HAP-1 (cell line): ENCODE results near the gene TBRG4.
"Not testable (repeated sequence)": the region's sequence is repeated elsewhere in the genome, so short reads cannot be mapped to it uniquely, and the experiment has no call there.

Experiments used
- DNase-seq, 2 experiments: peaks; one replicate each; pipeline ENCODE4 v3.0.0-alpha.2; 2016 to 2020; ENCODE audit warnings: low spot score in 2 of 2
- H3K27me3 ChIP-seq: fragments of 250-450 bp; sonication (Bioruptor Pico); 2 replicates; pipeline ENCODE4 v1.5.1; 2020; ENCODE audit warnings: low read depth, mild to moderate bottlenecking, moderate library complexity
- H3K36me3 ChIP-seq: fragments of 250-450 bp; sonication (Bioruptor Pico); replicated peaks from 2 replicates; pipeline ENCODE4 v1.5.1; 2020; ENCODE audit warnings: mild to moderate bottlenecking
- H3K4me1 ChIP-seq: fragments of 250-450 bp; sonication (Bioruptor Pico); 2 replicates; pipeline ENCODE4 v1.5.1; 2020; ENCODE audit warnings: mild to moderate bottlenecking
- H3K4me3 ChIP-seq: fragments of 250-450 bp; sonication (Bioruptor Pico); 2 replicates; pipeline ENCODE4 v1.5.1; 2020; ENCODE audit warnings: mild to moderate bottlenecking, moderate library complexity
- H3K9me3 ChIP-seq: fragments of 250-450 bp; sonication (Bioruptor Pico); 2 replicates; pipeline ENCODE4 v1.5.1; 2020; ENCODE audit warnings: mild to moderate bottlenecking, moderate library complexity
- in situ Hi-C: fragments of 300-500 bp; cut with MboI; formaldehyde crosslinking; loops from 3 replicates; pipeline ENCODE4 v1.14.3; 2020; ENCODE audit warnings: low sequenced_read_pairs, inconsistent platforms, mixed read lengths

TBRG4 gene

GRCh38 chr7:45118889-45119331 lies 7.4 kb upstream of the TBRG4 start:
- Histone ChIP-seq H3K36me3 (no peaks in the 10 kb centered on the region), H3K9me3 (no peaks in the 10 kb centered on the region), H3K4me3 (no peak overlapping the region), H3K27me3 (no peaks in the 10 kb centered on the region), H3K4me1 (no peaks in the 10 kb centered on the region)
- in situ Hi-C loops, result loop anchor here (25.0 kb wide), 2 partner anchors 282 to 532 kb away; partner anchors contain the start of genes H2AZ2 and TMED4
- DNase-seq, result no peak

GRCh38 chr7:45118292-45118691 lies 6.8 kb upstream of the TBRG4 start:
- Histone ChIP-seq H3K36me3 (no peaks in the 10 kb centered on the region), H3K27me3 (no peaks in the 10 kb centered on the region), H3K4me1 (no peaks in the 10 kb centered on the region), H3K9me3 (no peaks in the 10 kb centered on the region), H3K4me3 (no peak overlapping the region)
- DNase-seq, result no peak
- in situ Hi-C loops, result loop anchor here (25.0 kb wide), 2 partner anchors 281 to 531 kb away; partner anchors contain the start of genes H2AZ2 and TMED4

- DNase-seq, result peak in 1 of 2 experiments; percentile 4
- Histone ChIP-seq H3K36me3 (no peaks in the 10 kb centered on the region), H3K4me3 (no peak overlapping the region), H3K27me3 (no peaks in the 10 kb centered on the region), H3K9me3 (no peaks in the 10 kb centered on the region), H3K4me1 (no peaks in the 10 kb centered on the region)
- in situ Hi-C loops, result loop anchor here (25.0 kb wide), 2 partner anchors 280 to 530 kb away; partner anchors contain the start of genes H2AZ2 and TMED4
These were observed 6.1 kb upstream of the TBRG4 start for GRCh38 chr7:45117582-45117981.

- no peaks in the 10 kb centered on the region for H3K4me1 ChIP-seq
- peaks cover 4% of the 10 kb centered on the region for H3K36me3 ChIP-seq
- no peaks in the 10 kb centered on the region for H3K9me3 ChIP-seq
- no peak for DNase-seq
- in situ Hi-C loops, result loop anchor here (25.0 kb wide), 2 partner anchors 279 to 529 kb away; partner anchors contain the start of genes H2AZ2 and TMED4
- no peaks in the 10 kb centered on the region for H3K27me3 ChIP-seq
- no peak overlapping the region for H3K4me3 ChIP-seq
These were observed 4.6 kb upstream of the TBRG4 start for GRCh38 chr7:45116048-45116447.

GRCh38 chr7:45114926-45115325 lies 3.4 kb upstream of the TBRG4 start:
- in situ Hi-C loops, result loop anchor here (25.0 kb wide), 2 partner anchors 278 to 528 kb away; partner anchors contain the start of genes H2AZ2 and TMED4

GRCh38 chr7:45114257-45114656 lies 2.8 kb upstream of the TBRG4 start:
- not testable (repeated sequence) for H3K27me3 ChIP-seq, H3K4me3 ChIP-seq, DNase-seq, H3K36me3 ChIP-seq, H3K4me1 ChIP-seq, H3K9me3 ChIP-seq
- in situ Hi-C loops, result loop anchor here (25.0 kb wide), 2 partner anchors 277 to 527 kb away; partner anchors contain the start of genes H2AZ2 and TMED4

More at GRCh38 chr7:45114926-45115325, 3.4 kb upstream of the TBRG4 start:
- Histone ChIP-seq H3K27me3 (no peaks in the 10 kb centered on the region), H3K4me1 (peaks cover 2% of the 10 kb centered on the region), H3K36me3 (peaks cover 6% of the 10 kb centered on the region), H3K4me3 (no peak overlapping the region), H3K9me3 (no peaks in the 10 kb centered on the region)
- DNase-seq, result no peak

- Histone ChIP-seq H3K4me3 (peak overlapping the region; percentile 98), H3K9me3 (no peaks in the 10 kb centered on the region), H3K4me1 (peaks cover 5% of the 10 kb centered on the region), H3K36me3 (peaks cover 26% of the 10 kb centered on the region), H3K27me3 (no peaks in the 10 kb centered on the region)
- in situ Hi-C loops, result loop anchor here (25.0 kb wide), 2 partner anchors 275 to 525 kb away; partner anchors contain the start of genes H2AZ2 and TMED4
- no peak for DNase-seq
These were observed 1.2 kb upstream of the TBRG4 start for GRCh38 chr7:45112648-45113047.

GRCh38 chr7:45108863-45109262 lies 2.6 kb downstream of the TBRG4 start:
- Histone ChIP-seq H3K4me1 (peaks cover 5% of the 10 kb centered on the region), H3K4me3 (no peak overlapping the region), H3K36me3 (peaks cover 63% of the 10 kb centered on the region), H3K9me3 (no peaks in the 10 kb centered on the region), H3K27me3 (no peaks in the 10 kb centered on the region)
- in situ Hi-C loops, result loop anchor here (25.0 kb wide), 2 partner anchors 272 to 522 kb away; partner anchors contain the start of genes H2AZ2 and TMED4
- DNase-seq, result peak in 1 of 2 experiments; percentile 2

GRCh38 chr7:45107356-45107755 lies 4.1 kb downstream of the TBRG4 start:
- no peaks in the 10 kb centered on the region for H3K27me3 ChIP-seq
- in situ Hi-C loops, result loop anchor here (25.0 kb wide), 2 partner anchors 270 to 520 kb away; partner anchors contain the start of genes H2AZ2 and TMED4
- no peak overlapping the region for H3K4me3 ChIP-seq
- peaks cover 79% of the 10 kb centered on the region for H3K36me3 ChIP-seq
- H3K9me3 ChIP-seq, result no peaks in the 10 kb centered on the region
- H3K4me1 ChIP-seq, result peaks cover 5% of the 10 kb centered on the region
- DNase-seq, result no peak

GRCh38 chr7:45106820-45107219 lies 4.7 kb downstream of the TBRG4 start:
- H3K9me3 ChIP-seq, result no peaks in the 10 kb centered on the region
- H3K36me3 ChIP-seq, result peaks cover 84% of the 10 kb centered on the region
- in situ Hi-C loops, result loop anchor here (25.0 kb wide), 2 partner anchors 270 to 520 kb away; partner anchors contain the start of genes H2AZ2 and TMED4
- no peak overlapping the region for H3K4me3 ChIP-seq
- H3K27me3 ChIP-seq, result no peaks in the 10 kb centered on the region
- DNase-seq, result no peak
- H3K4me1 ChIP-seq, result peaks cover 5% of the 10 kb centered on the region

- H3K4me3 ChIP-seq, result no peak overlapping the region
- H3K4me1 ChIP-seq, result peaks cover 5% of the 10 kb centered on the region
- peaks cover 89% of the 10 kb centered on the region for H3K36me3 ChIP-seq
- in situ Hi-C loops, result loop anchor here (25.0 kb wide), 2 partner anchors 268 to 518 kb away; partner anchors contain the start of genes H2AZ2 and TMED4
- H3K9me3 ChIP-seq, result no peaks in the 10 kb centered on the region
- DNase-seq, result no peak
- no peaks in the 10 kb centered on the region for H3K27me3 ChIP-seq
These were observed 5.8 kb downstream of the TBRG4 start for GRCh38 chr7:45105588-45106188.

GRCh38 chr7:45104844-45105587 lies 6.5 kb downstream of the TBRG4 start:
- peak in 1 of 2 experiments; percentile 5 for DNase-seq
- peaks cover 4% of the 10 kb centered on the region for H3K4me1 ChIP-seq
- in situ Hi-C loops, result loop anchor here (25.0 kb wide), 2 partner anchors 268 to 518 kb away; partner anchors contain the start of genes H2AZ2 and TMED4
- H3K36me3 ChIP-seq, result peaks cover 96% of the 10 kb centered on the region
- H3K9me3 ChIP-seq, result no peaks in the 10 kb centered on the region
- H3K27me3 ChIP-seq, result no peaks in the 10 kb centered on the region
- no peak overlapping the region for H3K4me3 ChIP-seq
